Glomerular visceral epithelial cell (primary cell): ENCODE measurements around the gene APCDD1L.
"Not testable (repeated sequence)": the region's sequence is repeated elsewhere in the genome, so short reads cannot be mapped to it uniquely, and the experiment has no call there.

ENCODE experiments used
- DNase-seq: peaks from one replicate; pipeline ENCODE4 v3.0.0-alpha.2; 2016; ENCODE audit errors: extremely low spot score

Gene APCDD1L

GRCh38 chr20:58514321-58515232 lies 622 bp downstream of the APCDD1L start:
- DNase-seq, result no peak

GRCh38 chr20:58513580-58514285 lies 1.5 kb downstream of the APCDD1L start:
- no peak for DNase-seq

- DNase-seq, result no peak
Measured at GRCh38 chr20:58512808-58513552, 2.2 kb downstream of the APCDD1L start.

- DNase-seq, result no peak
Measured at GRCh38 chr20:58511861-58512260, 3.3 kb downstream of the APCDD1L start.

GRCh38 chr20:58511364-58511763 lies 3.8 kb downstream of the APCDD1L start:
- DNase-seq, result peak; percentile 25

- DNase-seq, result no peak
Measured at GRCh38 chr20:58510921-58511320, 4.3 kb downstream of the APCDD1L start.

- DNase-seq, result no peak
Measured at GRCh38 chr20:58508762-58509395, 6.3 kb downstream of the APCDD1L start.

GRCh38 chr20:58506999-58507398 lies 8.2 kb downstream of the APCDD1L start:
- not testable (repeated sequence) for DNase-seq

GRCh38 chr20:58504566-58504965 lies 10.6 kb downstream of the APCDD1L start:
- no peak for DNase-seq

GRCh38 chr20:58503668-58504067 lies 11.5 kb downstream of the APCDD1L start:
- DNase-seq, result no peak

GRCh38 chr20:58500256-58500655 lies 14.9 kb downstream of the APCDD1L start:
- no peak for DNase-seq

GRCh38 chr20:58498470-58499068 lies 16.6 kb downstream of the APCDD1L start:
- no peak for DNase-seq

GRCh38 chr20:58497724-58498469 lies 17.3 kb downstream of the APCDD1L start:
- DNase-seq, result no peak

- no peak for DNase-seq
Measured at GRCh38 chr20:58497076-58497641, 18.0 kb downstream of the APCDD1L start.

GRCh38 chr20:58496429-58496769 lies 18.8 kb downstream of the APCDD1L start:
- no peak for DNase-seq

GRCh38 chr20:58495623-58496428 lies 19.4 kb downstream of the APCDD1L start:
- DNase-seq, result no peak

- DNase-seq, result no peak
Measured at GRCh38 chr20:58494923-58495622, 20.1 kb downstream of the APCDD1L start.

GRCh38 chr20:58492795-58493524 lies 22.2 kb downstream of the APCDD1L start:
- no peak for DNase-seq
